ENCODE data around the gene RANBP3. TPM values are rescaled to one million over a fixed set of nuclear protein-coding genes. Genes with fewer than 3 reads are reported as not detected.

The RANBP3 gene
- total and polyA plus RNA-seq, 2 of the 8 experiments (the other 6 are each of a cell fraction or from before 2014, with no cell fraction given), result 95.4 to 122 TPM

GRCh38 chr19:5977785-5978605 is at the start of gene RANBP3 (continued):
- TF ChIP-seq SP1 (IDR thresholded peaks at IDR 0.05; ENCODE audit: low read depth, low read length) (peak; percentile 29; the same call in 1 of the 2 replicates), SIX5 (IDR thresholded peaks at IDR 0.05; ENCODE audit: low read depth, low read length) (no peak), TBP (IDR thresholded peaks at IDR 0.05; ENCODE audit: low read depth, low read length) (peak; percentile 90), YY1 (IDR thresholded peaks at IDR 0.05; ENCODE audit: low read depth, low read length) (peak; percentile 96), USF2 (IDR thresholded peaks at IDR 0.05; ENCODE audit: low read length) (peak; percentile 3; the same call in 1 of the 2 replicates), NRF1 (IDR thresholded peaks at IDR 0.05; ENCODE audit: low read depth, low read length) (peak; percentile 98), RBBP5 (IDR thresholded peaks at IDR 0.05; ENCODE audit: borderline replicate concordance, low read depth, low read length) (peak; percentile 80; the same call in 1 of the 2 replicates)

Measured in H1 (cell line).